Lung (tissue), 12 donors: ENCODE results near the gene C22orf39. TPM values are rescaled to one million over a fixed set of nuclear protein-coding genes. Genes with fewer than 3 reads are reported as not detected.

Experiments used
- ATAC-seq: fragments of 200-7000 bp; cut with Tn5 transposase; one replicate; pipeline ENCODE4 v1.9.1; 2020; ENCODE audit warnings: moderate number of reproducible peaks; ENCODE audit not compliant: insufficient read depth, low FRiP score
- DNase-seq, 3 donors: peaks; one replicate each; pipeline ENCODE4 v3.0.0-alpha.2; 2013 to 2017
- H3K27ac ChIP-seq, 2 donors: one replicate each; pipeline ENCODE4 v1.5.1; 2013; ENCODE audit warnings: mild to moderate bottlenecking in 2 of 2, moderate library complexity in 2 of 2, control low read depth in 1 of 2, inconsistent platforms in 1 of 2, low read depth in 1 of 2, low read length in 1 of 2
- H3K27me3 ChIP-seq, 3 donors: one replicate each; pipeline ENCODE4 v1.5.1; 2013; ENCODE audit warnings: low read length in 2 of 3; ENCODE audit not compliant: control insufficient read depth in 3 of 3, insufficient read depth in 3 of 3
- H3K36me3 ChIP-seq, 4 donors: one replicate each; pipeline ENCODE4 v1.5.1; 2013; ENCODE audit warnings: low read length in 4 of 4, mild to moderate bottlenecking in 1 of 4, moderate library complexity in 1 of 4; ENCODE audit not compliant: control insufficient read depth in 4 of 4, insufficient read depth in 4 of 4
- H3K4me1 ChIP-seq, 5 donors: one replicate each; pipeline ENCODE4 v1.5.1; 2013; ENCODE audit warnings: low read length in 5 of 5, mild to moderate bottlenecking in 2 of 5, moderate library complexity in 1 of 5; ENCODE audit not compliant: control insufficient read depth in 5 of 5, insufficient read depth in 5 of 5
- H3K4me3 ChIP-seq: one replicate; pipeline ENCODE4 v1.5.1; 2013; ENCODE audit warnings: mild to moderate bottlenecking, control low read depth, moderate library complexity
- H3K9ac ChIP-seq, 2 donors: one replicate each; pipeline ENCODE4 v1.5.1; 2013; ENCODE audit warnings: low read length in 2 of 2, control low read depth in 1 of 2; ENCODE audit not compliant: insufficient read depth in 1 of 2
- H3K9me3 ChIP-seq, 4 donors: one replicate each; pipeline ENCODE4 v1.5.1; 2013; ENCODE audit warnings: low read length in 3 of 4, mild to moderate bottlenecking in 1 of 4, moderate library complexity in 1 of 4; ENCODE audit not compliant: control insufficient read depth in 4 of 4, insufficient read depth in 3 of 4
- WGBS, 2 donors: extraction: QIAGEN DNeasy Blood & Tissue Kit; methylation state at CpG; one replicate each; pipeline ENCODE4 v1.1.7; 2013; 5-methylcytosine and 5-hydroxymethylcytosine counted together
- polyA plus RNA-seq, 2 donors: library from polyadenylated mRNA; stranded (reverse); fragments of 200-250 nt; gene quantifications; one replicate each; pipeline ENCODE4 v1.2.1, GENCODE V29; 2013
- total RNA-seq, 2 donors: library from RNA; depleted of rRNA in 1 of 2; stranded (reverse); fragments of >200 nt in 1 of 2; gene quantifications; one replicate each; pipeline ENCODE4 v1.2.1, GENCODE V29; 2014 to 2021
- TF ChIP-seq, protein P1 (sequence below): IDR thresholded peaks from 2 replicates; pipeline ENCODE4 v1.5.1; 2012; ENCODE audit warnings: mild to moderate bottlenecking; ENCODE audit errors: control extremely low read depth, extremely low read depth
- donor health status: control.
- donor health status: control.
- donor health status: Bipolar disorder and iron deficiency.
- donor health status: healthy.
- donor health status: DM: yes; HTN: yes; CAD: no.

C22orf39 gene
- total and polyA plus RNA-seq, 4 donors = 24.2 to 39.9 (median 28.6) TPM

DNA sequence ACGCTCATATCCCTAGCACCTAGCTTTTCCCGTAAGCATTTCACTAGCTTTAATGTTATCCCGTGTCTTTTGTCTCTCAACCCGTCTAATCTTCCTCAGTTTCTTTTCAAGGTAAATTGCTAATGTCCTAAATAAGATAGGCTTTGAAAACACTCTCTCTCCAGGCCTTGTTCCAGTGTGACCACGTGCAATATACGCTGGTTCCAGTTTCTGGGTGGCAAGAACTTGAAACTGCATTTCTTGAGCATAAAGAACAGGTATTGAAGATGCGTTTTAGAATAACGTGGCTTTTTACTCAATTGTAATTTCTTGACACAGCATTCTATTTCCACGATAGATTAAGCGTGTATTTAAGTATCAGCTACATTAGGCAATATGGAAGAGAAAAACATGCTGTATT is 33.3 kb upstream of the C22orf39 start:
- Histone ChIP-seq H3K4me3 (no peak overlapping the region), H3K9me3 (no peaks in the 10 kb centered on the region), H3K27me3 (no peaks in the 10 kb centered on the region), H3K27ac (no peak overlapping the region), H3K9ac (no peak overlapping the region), H3K4me1 (peaks cover 0 to 21% (median 3%) of the 10 kb centered on the region in 5 donors), H3K36me3 (peaks cover 0 to 3% (median 0%) of the 10 kb centered on the region in 4 donors)
- ATAC-seq (no peak), DNase-seq (no peak)
- WGBS, 2 donors = 59 to 76% methylated on average over 10 of the region's 10 CpGs
- TF ChIP-seq, protein P1, sequence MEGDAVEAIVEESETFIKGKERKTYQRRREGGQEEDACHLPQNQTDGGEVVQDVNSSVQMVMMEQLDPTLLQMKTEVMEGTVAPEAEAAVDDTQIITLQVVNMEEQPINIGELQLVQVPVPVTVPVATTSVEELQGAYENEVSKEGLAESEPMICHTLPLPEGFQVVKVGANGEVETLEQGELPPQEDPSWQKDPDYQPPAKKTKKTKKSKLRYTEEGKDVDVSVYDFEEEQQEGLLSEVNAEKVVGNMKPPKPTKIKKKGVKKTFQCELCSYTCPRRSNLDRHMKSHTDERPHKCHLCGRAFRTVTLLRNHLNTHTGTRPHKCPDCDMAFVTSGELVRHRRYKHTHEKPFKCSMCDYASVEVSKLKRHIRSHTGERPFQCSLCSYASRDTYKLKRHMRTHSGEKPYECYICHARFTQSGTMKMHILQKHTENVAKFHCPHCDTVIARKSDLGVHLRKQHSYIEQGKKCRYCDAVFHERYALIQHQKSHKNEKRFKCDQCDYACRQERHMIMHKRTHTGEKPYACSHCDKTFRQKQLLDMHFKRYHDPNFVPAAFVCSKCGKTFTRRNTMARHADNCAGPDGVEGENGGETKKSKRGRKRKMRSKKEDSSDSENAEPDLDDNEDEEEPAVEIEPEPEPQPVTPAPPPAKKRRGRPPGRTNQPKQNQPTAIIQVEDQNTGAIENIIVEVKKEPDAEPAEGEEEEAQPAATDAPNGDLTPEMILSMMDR = no peak

DNA sequence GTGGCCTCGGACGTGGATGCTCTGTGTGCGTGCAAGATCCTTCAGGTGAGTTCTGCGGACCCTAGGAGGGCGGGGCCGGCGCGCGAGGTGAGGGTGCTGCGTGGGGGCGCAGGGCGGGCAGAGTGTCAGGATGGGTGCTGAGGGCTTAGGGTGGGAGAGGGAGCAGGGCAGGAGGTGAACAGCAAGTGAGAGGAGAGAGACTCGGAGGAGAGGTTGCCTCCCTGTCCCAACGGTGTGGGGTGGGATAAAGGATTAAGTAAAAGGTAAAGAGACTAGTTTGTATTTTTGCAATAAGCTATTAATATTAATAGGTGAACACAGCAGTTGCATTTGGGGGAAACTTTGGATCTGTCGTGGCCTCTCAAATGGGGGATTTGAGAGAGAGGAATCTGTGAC is 32.7 kb upstream of the C22orf39 start:
- peak overlapping the region; percentile 36 for H3K4me3 ChIP-seq
- WGBS, 2 donors = 0 to 1% methylated on average over 15 of the region's 15 CpGs
- no peaks in the 10 kb centered on the region for H3K9me3 ChIP-seq
- TF ChIP-seq, protein P1 = no peak
- H3K4me1 ChIP-seq = peaks cover 0 to 21% (median 3%) of the 10 kb centered on the region in 5 donors
- H3K27me3 ChIP-seq = no peaks in the 10 kb centered on the region
- DNase-seq (no peak), ATAC-seq (no peak)
- no peak overlapping the region for H3K9ac ChIP-seq
- no peak overlapping the region for H3K27ac ChIP-seq
- H3K36me3 ChIP-seq = peaks cover 0 to 3% (median 2%) of the 10 kb centered on the region in 4 donors

DNA sequence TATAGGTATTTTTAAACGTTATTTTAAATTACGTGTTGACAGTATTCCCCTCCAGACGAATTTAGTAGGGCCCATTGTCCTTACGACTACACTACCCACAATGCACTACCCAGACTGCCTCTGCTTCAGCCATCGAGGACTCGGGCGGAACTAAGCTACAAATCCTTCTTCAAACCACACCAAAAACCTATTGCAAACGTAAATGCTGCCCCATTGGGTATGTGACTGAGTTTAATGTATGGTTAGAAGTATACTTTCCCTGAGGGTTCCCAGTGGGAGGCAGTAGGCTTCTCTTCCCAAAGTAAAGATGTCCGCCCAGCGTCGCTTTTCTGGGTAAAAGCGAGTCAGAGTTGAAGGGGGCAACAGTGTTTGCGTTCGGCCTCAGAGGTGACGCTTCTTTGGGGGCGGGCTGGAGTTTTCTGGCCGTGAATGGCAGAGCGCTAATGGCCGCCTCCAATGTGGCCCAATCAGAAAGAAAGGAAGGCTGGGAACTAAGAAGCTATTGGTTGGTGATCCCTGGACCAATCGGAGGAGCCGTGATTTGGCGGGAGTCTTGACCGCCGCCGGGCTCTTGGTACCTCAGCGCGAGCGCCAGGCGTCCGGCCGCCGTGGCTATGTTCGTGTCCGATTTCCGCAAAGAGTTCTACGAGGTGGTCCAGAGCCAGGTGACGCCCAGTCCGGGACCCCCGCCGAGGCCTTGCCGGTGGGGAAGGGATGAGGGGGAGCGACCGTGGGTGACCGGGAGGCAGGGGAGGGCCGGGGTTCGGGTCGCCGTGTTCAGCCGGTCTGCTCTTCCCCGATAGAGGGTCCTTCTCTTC is 32.1 kb upstream of the C22orf39 start, which contains the start of gene CDC45:
CDC45 (plus strand) TSS at position 566 of the 818 bp plus-strand sequence; CDS start at position 615, 49 bp downstream.
- DNase-seq = peak; percentile 98 to 99 (median 99)

More for the DNA sequence above, 32.1 kb upstream of the C22orf39 start, which contains the start of gene CDC45:
- peak within 1 kb of the TSS; percentile 46 to 80 for H3K9ac ChIP-seq
- no peaks in the 10 kb centered on the region for H3K27me3 ChIP-seq
- TF ChIP-seq, protein P1 = no peak
- peak; percentile 94 for ATAC-seq
- H3K27ac ChIP-seq = peak within 1 kb of the TSS; percentile 96 to 99
- peak within 1 kb of the TSS; percentile 82 for H3K4me3 ChIP-seq
- H3K36me3 ChIP-seq = peaks cover 0 to 8% (median 2%) of the 10 kb centered on the region in 4 donors
- WGBS, 2 donors = 1% methylated on average over 48 to 50 of the region's 50 CpGs
- no peaks in the 10 kb centered on the region for H3K9me3 ChIP-seq
- H3K4me1 ChIP-seq = peaks cover 0 to 21% (median 3%) of the 10 kb centered on the region in 5 donors
